GM19351 (cell line): Measurements from ENCODE around the gene CIROP.

Source experiments
- ATAC-seq: cut with Tn5 transposase; IDR thresholded peaks from one replicate; pipeline ENCODE4 v1.9.1; 2021; ENCODE audit warnings: mild to moderate bottlenecking, moderate library complexity; ENCODE audit not compliant: unreplicated experiment

The CIROP gene

GRCh38 chr14:23067847-23068788 is 36.7 kb downstream of the CIROP start:
- no peak for ATAC-seq

DNA sequence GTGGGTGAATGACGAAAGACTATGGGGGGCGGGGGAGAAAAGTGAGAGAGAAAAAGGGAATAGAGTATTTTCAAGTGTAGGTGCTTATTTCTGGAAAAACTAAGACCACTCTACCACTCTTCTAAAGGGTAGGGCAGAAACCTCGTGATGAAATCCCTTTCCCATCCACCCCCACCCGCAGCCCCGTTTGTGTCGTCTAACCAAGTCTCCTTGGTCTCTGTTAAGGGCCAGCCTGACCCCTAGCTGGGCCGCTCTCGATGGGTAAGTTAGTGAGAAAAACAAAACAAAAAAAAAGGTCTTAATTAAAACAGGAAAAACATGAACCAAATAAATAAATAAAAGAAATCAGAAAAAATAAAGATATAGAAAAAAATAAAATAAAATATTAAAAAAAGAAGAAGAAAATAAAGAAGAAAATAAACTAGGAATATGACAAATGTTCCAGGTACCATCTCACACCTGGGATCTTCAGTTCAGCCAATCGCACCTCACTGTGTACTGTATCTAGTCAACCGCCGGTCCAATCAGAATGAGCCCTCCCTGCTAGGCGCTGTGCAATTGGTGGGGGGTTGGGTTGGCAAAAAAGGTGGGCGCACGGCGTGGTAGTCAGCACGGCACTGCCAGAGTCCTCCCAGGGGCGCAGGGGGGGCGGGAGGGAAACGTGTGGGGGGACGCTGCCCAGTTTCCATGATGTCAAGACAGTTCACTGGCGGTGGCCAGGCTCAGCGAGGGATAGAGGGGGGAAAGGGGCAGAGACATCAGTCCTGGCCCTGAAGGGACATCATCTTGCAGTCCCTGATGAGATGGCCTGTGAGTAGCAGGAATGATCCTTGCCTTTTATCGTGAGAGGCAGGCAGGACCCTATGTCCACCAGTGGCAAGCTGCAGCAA is 37.7 kb downstream of the CIROP start:
- ATAC-seq: no peak

DNA sequence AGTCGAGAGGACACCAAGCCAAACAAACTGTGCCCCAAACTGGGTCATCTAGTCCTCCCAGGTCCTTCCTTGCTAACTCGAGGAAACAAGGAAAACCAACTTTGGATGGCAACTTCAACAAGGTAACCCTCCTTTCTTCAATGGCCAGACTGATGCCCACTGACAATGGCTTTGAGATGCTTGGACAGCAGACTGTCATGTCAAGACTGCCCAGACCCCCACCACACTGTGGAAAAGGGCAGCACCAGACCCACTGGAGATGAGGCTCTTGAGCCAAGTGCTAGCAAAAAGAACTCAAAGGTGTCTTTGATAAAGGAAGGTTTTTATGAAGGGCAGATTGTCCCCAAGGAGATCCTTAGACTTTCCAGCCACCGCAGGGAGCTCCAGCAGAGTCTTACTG is 38.4 kb downstream of the CIROP start:
- no peak for ATAC-seq

- ATAC-seq: no peak
Measured at GRCh38 chr14:23063601-23064000, 41.2 kb downstream of the CIROP start.

DNA sequence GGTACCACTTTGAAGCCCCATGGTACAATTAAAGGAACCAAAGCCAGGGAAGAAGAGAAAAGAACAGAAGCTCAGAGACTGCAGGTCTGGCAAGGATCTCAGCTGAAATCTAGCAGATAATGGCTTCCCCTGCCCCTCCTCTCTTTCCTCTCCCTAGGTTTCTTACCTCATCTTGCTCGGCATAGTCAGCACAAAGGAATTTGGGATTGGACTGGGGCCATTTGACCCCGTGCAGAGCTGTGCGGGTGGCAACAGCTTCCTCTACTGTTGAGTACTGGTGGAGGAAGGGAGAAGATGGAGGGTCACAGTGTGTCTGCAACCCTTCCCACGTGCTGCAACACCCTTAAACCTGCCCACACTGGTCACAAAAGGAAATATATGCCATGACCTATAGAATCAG is 42.8 kb downstream of the CIROP start:
- ATAC-seq: no peak

GRCh38 chr14:23060536-23061260 is 44.1 kb downstream of the CIROP start:
- no peak for ATAC-seq

DNA sequence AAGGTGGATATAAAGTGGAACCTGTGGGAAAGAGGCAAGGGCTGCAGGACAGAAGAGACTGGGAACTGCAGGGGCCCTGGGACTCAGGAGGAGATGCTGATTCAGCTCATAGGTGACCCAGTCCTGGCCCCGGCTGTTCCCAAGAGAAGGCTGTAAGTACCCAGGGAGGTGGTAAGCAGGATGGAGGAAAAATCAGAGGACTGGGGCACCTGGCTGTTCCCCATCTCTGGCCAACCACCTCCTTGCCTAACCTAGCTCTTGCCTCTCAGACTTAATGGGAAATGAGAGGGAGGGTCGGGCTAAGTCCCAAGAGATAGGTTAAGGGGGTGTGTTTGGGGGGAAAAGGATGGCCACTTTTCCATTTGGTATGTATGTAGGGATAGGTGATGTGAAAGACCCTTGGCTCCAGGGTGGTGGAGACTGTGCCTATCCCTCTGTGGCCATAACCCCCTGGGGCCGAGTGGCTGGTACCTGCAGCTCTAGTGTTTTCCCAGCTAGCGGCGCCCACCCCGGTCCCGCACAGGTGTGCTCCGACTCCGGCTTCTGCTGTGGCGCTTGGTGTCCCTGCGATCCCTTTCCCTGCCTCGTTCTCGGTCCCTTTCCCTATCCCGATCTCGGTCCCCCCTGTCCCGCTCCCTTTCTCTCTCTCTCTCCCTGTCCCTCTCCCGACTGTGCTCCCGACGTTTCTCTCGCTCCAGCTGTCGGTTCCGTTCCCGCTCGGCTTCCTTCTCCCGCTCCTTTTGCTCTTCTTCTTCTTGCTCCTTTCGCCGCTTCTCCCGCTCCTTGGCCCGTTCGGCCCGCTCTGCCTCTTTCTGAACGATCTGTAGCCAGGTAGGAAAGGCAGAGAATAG is 45.9 kb downstream of the CIROP start:
- no peak for ATAC-seq

- ATAC-seq: peak; percentile 64
Measured at GRCh38 chr14:23057757-23058653, 46.8 kb downstream of the CIROP start.

DNA sequence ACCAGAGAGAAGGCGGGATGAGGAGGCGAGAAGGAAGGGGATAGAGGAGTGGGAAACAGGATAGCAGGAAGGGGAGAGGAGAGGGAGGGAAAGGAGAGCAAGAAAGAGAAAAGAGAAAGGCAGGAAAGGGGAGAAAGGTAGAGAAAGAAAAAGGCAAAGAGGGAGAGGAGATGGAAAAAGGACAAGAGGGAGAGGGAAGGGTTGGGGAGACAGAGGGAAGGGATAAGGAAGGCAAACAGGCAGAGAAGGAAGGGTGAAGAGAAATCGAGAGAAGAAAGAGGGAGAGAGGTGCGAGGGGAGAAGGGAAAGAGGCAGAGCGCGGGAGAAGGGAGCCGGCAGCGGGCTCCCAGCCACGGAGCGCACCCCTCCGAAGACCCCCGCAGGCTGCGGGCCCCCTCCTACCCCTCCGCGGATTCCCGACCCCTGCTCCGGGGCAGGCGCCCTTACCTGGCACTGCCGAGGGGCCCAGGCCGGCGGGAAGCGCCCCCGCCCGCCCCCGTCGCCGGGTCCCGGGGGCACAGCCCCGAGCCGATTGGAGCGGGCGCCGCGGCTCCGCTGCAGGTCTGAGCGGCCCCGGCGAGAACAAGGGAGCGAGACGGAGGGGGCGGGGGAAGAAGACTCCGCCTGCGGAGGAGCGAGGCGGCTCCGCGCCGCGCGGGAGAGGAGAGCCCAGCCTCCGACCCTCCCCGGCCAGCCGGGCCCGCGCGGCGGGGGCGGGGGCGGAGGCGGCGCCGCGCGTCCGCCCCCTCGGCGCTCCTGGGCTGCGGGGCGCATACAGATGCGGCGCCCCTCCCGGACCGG is 47.6 kb downstream of the CIROP start, which contains the start of gene CDH24:
TSS of gene CDH24 (minus strand) at position 565 of the 801 bp plus-strand sequence. CDS start 1,787 bp downstream, outside the sequence.
- ATAC-seq: peak; percentile 62

DNA sequence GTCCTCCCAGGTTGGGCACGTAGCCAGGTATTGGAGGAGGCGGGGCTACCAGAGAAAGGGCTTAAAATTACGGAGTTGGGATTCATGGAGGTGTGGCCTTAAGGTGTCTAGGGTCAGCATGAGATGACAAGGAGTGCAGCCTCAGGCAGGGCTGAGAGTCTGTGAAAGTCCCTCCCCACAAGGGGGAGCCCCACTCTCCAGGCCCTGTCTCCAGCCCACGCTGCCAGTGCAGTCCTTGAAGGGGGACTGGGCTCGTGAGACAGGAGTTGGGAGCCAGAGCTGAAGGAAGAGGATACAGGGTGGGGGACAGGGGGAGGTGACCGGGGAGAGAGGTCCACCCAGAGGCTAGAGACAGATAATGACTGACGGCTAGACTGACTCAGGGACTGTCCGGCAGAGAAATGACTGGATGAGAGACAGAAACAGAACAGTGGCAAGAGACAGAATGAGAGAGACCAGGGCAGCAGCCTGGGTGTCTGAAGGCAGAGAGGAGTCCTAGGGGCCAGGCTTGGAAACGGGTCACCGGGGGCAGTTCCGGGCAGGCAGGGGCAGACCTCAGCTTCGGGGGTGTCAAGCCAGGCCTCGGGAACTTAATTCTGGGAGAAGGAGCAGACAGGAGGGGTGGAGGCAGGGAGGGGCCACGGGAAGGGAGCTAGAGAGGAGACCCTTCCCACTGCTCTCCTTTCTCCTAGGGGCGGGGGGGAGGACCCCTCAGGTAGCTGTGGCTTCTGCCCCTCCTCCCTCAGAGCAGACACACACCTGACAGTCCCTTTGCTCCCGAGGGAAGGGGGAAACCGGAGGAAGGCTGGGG is 48.4 kb downstream of the CIROP start:
- peak; percentile 55 for ATAC-seq

- ATAC-seq: no peak
Measured at GRCh38 chr14:23055621-23056144, 49.1 kb downstream of the CIROP start.

- ATAC-seq: no peak
Measured at GRCh38 chr14:23055147-23055550, 49.6 kb downstream of the CIROP start.

GRCh38 chr14:23054000-23054811 is 50.6 kb downstream of the CIROP start:
- no peak for ATAC-seq

DNA sequence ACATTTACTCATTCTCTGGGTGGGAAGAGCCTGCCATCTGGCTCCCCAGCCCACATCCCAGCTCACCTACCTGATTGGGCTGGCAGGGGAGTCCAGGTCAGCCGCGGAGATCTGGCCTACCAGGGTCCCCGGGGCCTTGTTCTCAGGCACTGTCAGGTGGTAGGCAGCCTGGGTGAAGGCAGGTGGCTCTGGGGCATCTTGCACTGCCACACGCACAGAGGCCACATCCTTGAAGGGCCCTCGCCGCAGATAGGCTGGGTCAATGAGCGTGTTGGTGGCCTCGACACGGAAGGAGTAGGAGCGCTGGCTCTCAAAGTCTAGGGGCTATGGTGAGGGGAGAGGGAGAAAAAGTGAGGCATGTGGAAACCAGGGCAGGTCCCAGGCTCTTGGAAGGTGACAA is 51.4 kb downstream of the CIROP start:
- no peak for ATAC-seq

GRCh38 chr14:23052671-23053070 is 52.1 kb downstream of the CIROP start:
- ATAC-seq: no peak

DNA sequence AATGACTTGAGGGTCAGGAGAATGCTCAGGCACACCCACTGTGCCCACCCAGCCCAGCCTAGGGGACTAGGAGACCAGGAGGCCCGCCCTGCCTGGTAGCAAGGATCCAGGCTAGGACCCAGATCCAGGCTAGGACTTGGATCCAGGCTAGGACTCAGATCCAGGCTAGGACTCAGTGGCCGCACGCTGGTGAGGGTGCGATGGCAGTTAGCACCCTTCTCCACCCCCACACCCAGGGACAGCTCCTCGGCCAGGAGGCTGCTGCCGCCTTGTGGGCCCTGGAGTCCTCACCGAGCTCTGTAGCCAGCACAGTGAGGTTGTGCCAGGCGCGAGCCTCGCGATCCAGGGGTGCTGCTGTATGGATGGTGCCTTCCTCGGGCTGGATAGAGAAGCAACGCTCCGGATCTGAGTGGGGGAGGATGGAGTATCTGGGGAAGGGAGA is 52.6 kb downstream of the CIROP start:
- no peak for ATAC-seq
